ENCODE results near the gene CLDN6. TPM values are rescaled to one million over a fixed set of nuclear protein-coding genes. Genes with fewer than 3 reads are reported as not detected.

CLDN6 gene
- total RNA-seq, 1 experiment from 2014 or later = not detected

GRCh38 chr16:2971134-2971984 is 46.6 kb downstream of the CLDN6 start:
- DNase-seq (ENCODE audit: low read depth) = no peak

- DNase-seq (ENCODE audit: low read depth) = peak; percentile 28
Measured at GRCh38 chr16:2970563-2970962, 47.4 kb downstream of the CLDN6 start.

GRCh38 chr16:2969545-2970521 is 48.1 kb downstream of the CLDN6 start:
- peak; percentile 55 for DNase-seq (ENCODE audit: low read depth)

GRCh38 chr16:2968738-2969544 is 49.0 kb downstream of the CLDN6 start, which contains the start of gene PAQR4:
Gene PAQR4 (plus strand): TSS chr16:2969348. CDS start chr16:2969675, 327 bp downstream.
- DNase-seq (ENCODE audit: low read depth) = peak; percentile 85

- peak; percentile 43 for DNase-seq (ENCODE audit: low read depth)
Measured at GRCh38 chr16:2968368-2968737, 49.6 kb downstream of the CLDN6 start.

GRCh38 chr16:2967721-2968161 is 50.2 kb downstream of the CLDN6 start:
- no peak for DNase-seq (ENCODE audit: low read depth)

GRCh38 chr16:2967211-2967631 is 50.8 kb downstream of the CLDN6 start:
- no peak for DNase-seq (ENCODE audit: low read depth)

GRCh38 chr16:2966808-2967191 is 51.2 kb downstream of the CLDN6 start:
- DNase-seq (ENCODE audit: low read depth) = no peak

GRCh38 chr16:2966043-2966807 is 51.8 kb downstream of the CLDN6 start:
- DNase-seq (ENCODE audit: low read depth) = no peak

Other genes starting within 250 kb of the CLDN6 start
- gene ELOB, start 240.9 kb downstream of the CLDN6 start, total RNA-seq (2014; rRNA removed; shearing (Covaris generic)) = 349 and 387 TPM in 2 replicates
- not detected in 2 replicates for gene PRSS33, start 230.6 kb downstream of the CLDN6 start, total RNA-seq (2014; rRNA removed; shearing (Covaris generic))
- gene PRSS41, start 219.7 kb downstream of the CLDN6 start, total RNA-seq (2014; rRNA removed; shearing (Covaris generic)) = not detected in 2 replicates
- gene PRSS21, start 200.9 kb downstream of the CLDN6 start, total RNA-seq (2014; rRNA removed; shearing (Covaris generic)) = not detected in 2 replicates
- gene ZG16B, start 187.9 kb downstream of the CLDN6 start, total RNA-seq (2014; rRNA removed; shearing (Covaris generic)) = 0.88 and 1.2 TPM in 2 replicates
- gene PRSS22, start 160.0 kb downstream of the CLDN6 start, total RNA-seq (2014; rRNA removed; shearing (Covaris generic)) = 0.72 and 0.78 TPM in 2 replicates
- 70.4 and 91.8 TPM in 2 replicates for gene FLYWCH2, start 135.0 kb downstream of the CLDN6 start, total RNA-seq (2014; rRNA removed; shearing (Covaris generic))
- gene FLYWCH1, start 106.3 kb downstream of the CLDN6 start, total RNA-seq (2014; rRNA removed; shearing (Covaris generic)) = 7.9 and 13.5 TPM in 2 replicates
- 0.24 and 0.49 TPM in 2 replicates for gene KREMEN2, start 53.9 kb downstream of the CLDN6 start, total RNA-seq (2014; rRNA removed; shearing (Covaris generic))
- gene PAQR4, start 48.8 kb downstream of the CLDN6 start, total RNA-seq (2014; rRNA removed; shearing (Covaris generic)) = 9.5 and 11.4 TPM in 2 replicates
- 27.3 and 33.5 TPM in 2 replicates for gene PKMYT1, start 37.7 kb downstream of the CLDN6 start, total RNA-seq (2014; rRNA removed; shearing (Covaris generic))
- not detected in 2 replicates for gene CLDN9, start 5.3 kb downstream of the CLDN6 start, total RNA-seq (2014; rRNA removed; shearing (Covaris generic))
- 184 and 304 TPM in 2 replicates for gene TNFRSF12A, start 2.2 kb upstream of the CLDN6 start, total RNA-seq (2014; rRNA removed; shearing (Covaris generic))
- gene HCFC1R1, start 5.8 kb upstream of the CLDN6 start, total RNA-seq (2014; rRNA removed; shearing (Covaris generic)) = 21.7 and 38.6 TPM in 2 replicates
- gene THOC6, start 5.9 kb upstream of the CLDN6 start, total RNA-seq (2014; rRNA removed; shearing (Covaris generic)) = 16.1 and 20.8 TPM in 2 replicates
- gene BICDL2, start 18.8 kb upstream of the CLDN6 start, total RNA-seq (2014; rRNA removed; shearing (Covaris generic)) = 0.36 and 0.68 TPM in 2 replicates
- gene MMP25, start 28.4 kb upstream of the CLDN6 start, total RNA-seq (2014; rRNA removed; shearing (Covaris generic)) = under 0.01 TPM in 1 of 2 replicates, not detected in the other
- gene IL32, start 47.5 kb upstream of the CLDN6 start, total RNA-seq (2014; rRNA removed; shearing (Covaris generic)) = 24.9 and 33.1 TPM in 2 replicates
- gene ZSCAN10, start 81.1 kb upstream of the CLDN6 start, total RNA-seq (2014; rRNA removed; shearing (Covaris generic)) = not detected in 2 replicates
- 8.8 and 9.3 TPM in 2 replicates for gene ZNF205, start 94.4 kb upstream of the CLDN6 start, total RNA-seq (2014; rRNA removed; shearing (Covaris generic))
- gene ZNF213, start 116.8 kb upstream of the CLDN6 start, total RNA-seq (2014; rRNA removed; shearing (Covaris generic)) = 1.6 and 2.0 TPM in 2 replicates
- gene OR1F1, start 170.0 kb upstream of the CLDN6 start, total RNA-seq (2014; rRNA removed; shearing (Covaris generic)) = 0.36 TPM in 1 of 2 replicates, not detected in the other
- 9.8 and 14.9 TPM in 2 replicates for gene ZNF200, start 217.0 kb upstream of the CLDN6 start, total RNA-seq (2014; rRNA removed; shearing (Covaris generic))
- gene MEFV, start 238.4 kb upstream of the CLDN6 start, total RNA-seq (2014; rRNA removed; shearing (Covaris generic)) = 4.3 and 4.8 TPM in 2 replicates

Measured in RPMI7951 (cell line).